Stimulated activated CD4-positive, alpha-beta T cell treated with anti-CD3 and anti-CD28 coated beads, Interleukin-15, amount 100 ng/mL, for 1 hour (primary cell): ENCODE data around the gene CLCN2.

Source experiments
- DNase-seq, 2 donors: peaks; one replicate each; pipeline ENCODE4 v3.0.0-alpha.2; 2020; ENCODE audit warnings: low read depth in 1 of 2, low spot score in 1 of 2

The CLCN2 gene

GRCh38 chr3:184327171-184327570 lies 34.2 kb downstream of the CLCN2 start:
- DNase-seq = no peak

- DNase-seq = no peak
Observed at GRCh38 chr3:184325715-184326369, 35.6 kb downstream of the CLCN2 start.

- no peak for DNase-seq
Observed at GRCh38 chr3:184325269-184325668, 36.1 kb downstream of the CLCN2 start.

GRCh38 chr3:184323696-184324095 lies 37.7 kb downstream of the CLCN2 start:
- DNase-seq = no peak

GRCh38 chr3:184322731-184323487 lies 38.5 kb downstream of the CLCN2 start:
- DNase-seq = no peak

GRCh38 chr3:184321666-184322065 lies 39.7 kb downstream of the CLCN2 start:
- DNase-seq = no peak

- DNase-seq = no peak
Observed at GRCh38 chr3:184320104-184320445, 41.3 kb downstream of the CLCN2 start.

- DNase-seq = no peak
Observed at GRCh38 chr3:184317201-184317600, 44.2 kb downstream of the CLCN2 start.

GRCh38 chr3:184316792-184317191 lies 44.6 kb downstream of the CLCN2 start:
- no peak for DNase-seq

GRCh38 chr3:184315871-184316661 lies 45.3 kb downstream of the CLCN2 start:
- DNase-seq = no peak

GRCh38 chr3:184315543-184315867 lies 45.9 kb downstream of the CLCN2 start:
- DNase-seq = no peak

- peak; percentile 36 to 53 for DNase-seq
Observed at GRCh38 chr3:184314700-184315542, 46.5 kb downstream of the CLCN2 start.

GRCh38 chr3:184314363-184314699 lies 47.1 kb downstream of the CLCN2 start, which contains the start of gene EIF4G1:
EIF4G1 (plus strand) TSS chr3:184314606; CDS start chr3:184315797, 1,191 bp downstream.
- peak; percentile 83 to 90 for DNase-seq

GRCh38 chr3:184311633-184312032 lies 49.8 kb downstream of the CLCN2 start:
- no peak for DNase-seq

GRCh38 chr3:184308744-184309143 lies 52.7 kb downstream of the CLCN2 start:
- no peak for DNase-seq

- no peak for DNase-seq
Observed at GRCh38 chr3:184307915-184308314, 53.5 kb downstream of the CLCN2 start.

- DNase-seq = no peak
Observed at GRCh38 chr3:184306341-184306972, 54.9 kb downstream of the CLCN2 start.

GRCh38 chr3:184305577-184305976 lies 55.8 kb downstream of the CLCN2 start:
- no peak for DNase-seq

GRCh38 chr3:184300378-184300720 lies 61.1 kb downstream of the CLCN2 start:
- DNase-seq = no peak

GRCh38 chr3:184299488-184300377 lies 61.7 kb downstream of the CLCN2 start:
- no peak for DNase-seq
